Tongue (tissue), 2 donors: ENCODE data around the gene UBL3. TPM values are rescaled to one million over a fixed set of nuclear protein-coding genes. Genes with fewer than 3 reads are reported as not detected.
A peak's percentile ranks its signal among the peaks of the same experiment; 100 is the strongest.

ENCODE experiments used
- DNase-seq: peaks from one replicate; pipeline ENCODE4 v3.0.0-alpha.2; 2015
- total RNA-seq: library from RNA; depleted of rRNA; stranded (reverse); fragments of >200 nt; gene quantifications from one replicate; pipeline ENCODE4 v1.2.3, GENCODE V29; 2014

The UBL3 gene
- total RNA-seq, 1 donor from 2014 or later = 48.7 TPM

DNA sequence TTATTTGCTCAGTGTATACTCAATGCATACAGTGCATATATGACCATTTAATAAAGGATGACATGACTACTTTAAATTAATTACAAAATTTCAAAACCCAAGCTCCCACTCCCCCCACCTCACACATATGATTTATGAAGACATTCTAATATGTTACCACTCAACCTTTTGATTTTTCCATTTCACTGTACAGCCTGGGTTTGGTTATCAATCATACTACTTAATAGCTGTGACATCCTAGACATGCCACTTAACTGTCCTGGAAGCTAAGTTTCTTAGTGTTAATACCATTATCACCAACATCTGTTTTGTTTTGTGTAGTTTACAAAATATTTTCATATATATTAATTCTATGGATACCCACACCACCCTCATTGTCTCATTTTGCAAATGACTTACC, 42.2 kb downstream of the UBL3 start:
- DNase-seq = no peak

DNA sequence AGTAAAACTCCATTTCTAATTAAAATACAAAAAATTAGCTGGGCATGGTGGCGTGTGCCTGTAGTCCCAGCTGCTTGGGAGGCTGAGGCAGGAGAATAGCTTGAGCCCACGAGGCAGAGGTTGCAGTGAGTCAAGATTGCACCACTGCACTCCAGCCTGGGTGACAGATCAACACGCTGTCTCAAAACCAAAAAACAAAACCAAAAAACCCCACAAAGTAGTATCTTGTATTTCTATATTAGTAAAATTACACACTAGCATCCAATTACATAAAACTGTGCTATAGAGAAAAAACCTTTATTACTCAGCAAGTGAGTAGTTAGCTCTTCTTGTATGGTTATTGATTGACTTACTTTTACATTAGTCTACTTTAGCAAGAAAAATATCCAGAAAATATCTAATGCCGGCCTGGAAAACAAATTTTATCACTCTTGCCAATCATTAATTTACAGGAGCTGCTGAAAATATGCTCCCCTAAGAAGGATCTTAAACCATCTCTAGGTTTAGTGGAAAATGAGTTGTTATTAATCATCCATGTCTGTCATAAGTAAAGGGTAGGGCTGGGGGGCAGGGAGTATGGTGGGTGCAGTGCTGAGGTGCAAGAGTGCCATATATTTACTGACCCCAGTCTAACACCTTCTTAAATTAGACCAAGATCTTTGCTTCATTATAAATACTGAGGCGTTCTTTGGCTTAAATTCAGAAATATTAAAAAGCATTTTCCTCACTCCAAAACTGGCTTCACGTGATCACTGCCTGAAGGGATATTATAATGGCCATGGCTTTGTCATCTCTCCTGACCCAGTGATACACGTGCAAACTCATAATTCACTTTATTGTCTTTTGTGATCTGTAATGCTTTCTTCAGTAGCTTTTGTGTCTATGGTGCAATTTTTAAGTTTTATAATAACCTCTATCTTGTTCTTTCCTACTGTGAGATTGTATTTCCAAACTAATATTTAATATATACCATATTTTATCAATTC, 44.1 kb downstream of the UBL3 start:
- no peak for DNase-seq

DNA sequence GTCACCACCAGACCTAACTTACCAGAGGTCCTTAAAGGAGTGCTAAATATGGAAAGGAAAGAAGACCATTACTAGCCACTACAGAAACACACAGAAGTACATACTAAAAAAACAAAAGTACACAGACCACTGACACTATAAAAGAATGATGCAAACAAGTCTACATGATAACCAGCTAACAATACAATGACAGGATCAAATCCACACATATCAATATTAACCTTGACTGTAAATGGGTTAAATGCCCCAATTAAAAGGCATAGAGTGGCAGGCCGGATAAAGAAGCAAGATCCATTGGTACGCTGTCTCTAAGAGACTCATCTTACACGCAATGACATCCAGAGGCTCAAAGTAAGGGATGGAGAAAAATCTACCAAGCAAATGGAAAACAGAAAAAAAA, 47.2 kb downstream of the UBL3 start:
- no peak for DNase-seq

DNA sequence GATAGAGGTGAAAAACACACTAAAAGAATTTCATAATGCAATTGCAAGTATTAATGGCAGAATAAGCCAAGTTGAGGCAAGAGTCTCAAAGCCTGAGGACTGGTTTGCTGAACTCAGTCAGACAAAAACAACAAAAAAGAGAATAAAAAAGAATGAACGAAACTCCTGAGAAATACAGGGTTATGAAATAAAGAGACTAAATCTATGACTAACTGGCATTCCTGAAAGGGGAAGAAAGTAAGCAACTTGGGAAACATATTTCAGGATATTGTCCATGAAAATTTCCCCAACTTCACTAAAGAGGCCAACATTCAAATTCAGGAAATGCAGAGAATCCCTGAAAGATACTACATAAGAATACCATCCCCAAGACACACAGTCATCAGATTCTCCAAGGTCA, 47.8 kb downstream of the UBL3 start:
- no peak for DNase-seq

DNA sequence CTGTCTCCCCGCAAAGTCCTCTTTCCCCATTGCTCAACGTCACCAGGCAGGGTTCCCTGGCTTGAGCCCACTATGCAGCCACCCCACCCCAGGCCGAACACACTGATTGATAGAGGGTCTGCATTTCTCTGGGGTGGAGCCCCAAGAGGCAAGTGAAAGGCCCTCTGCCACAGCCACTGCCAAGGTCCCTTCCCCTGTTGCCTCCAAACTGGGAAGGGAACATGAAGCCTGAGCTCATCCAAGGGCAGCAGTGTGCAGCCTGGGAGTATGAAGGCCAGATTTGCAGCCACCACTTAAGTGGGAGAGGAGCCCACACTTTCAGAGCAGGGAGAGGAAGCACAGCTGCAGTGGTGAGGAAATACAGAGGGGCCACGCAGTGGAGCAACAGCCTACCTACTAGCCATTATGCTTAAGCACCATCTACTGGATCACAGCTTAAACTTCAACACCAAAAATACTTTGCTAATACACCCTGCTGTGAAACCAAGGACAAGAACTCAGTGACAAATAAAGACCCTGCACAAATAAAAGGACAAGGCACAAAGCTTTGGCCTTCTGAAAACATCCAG, 48.6 kb downstream of the UBL3 start:
- no peak for DNase-seq

DNA sequence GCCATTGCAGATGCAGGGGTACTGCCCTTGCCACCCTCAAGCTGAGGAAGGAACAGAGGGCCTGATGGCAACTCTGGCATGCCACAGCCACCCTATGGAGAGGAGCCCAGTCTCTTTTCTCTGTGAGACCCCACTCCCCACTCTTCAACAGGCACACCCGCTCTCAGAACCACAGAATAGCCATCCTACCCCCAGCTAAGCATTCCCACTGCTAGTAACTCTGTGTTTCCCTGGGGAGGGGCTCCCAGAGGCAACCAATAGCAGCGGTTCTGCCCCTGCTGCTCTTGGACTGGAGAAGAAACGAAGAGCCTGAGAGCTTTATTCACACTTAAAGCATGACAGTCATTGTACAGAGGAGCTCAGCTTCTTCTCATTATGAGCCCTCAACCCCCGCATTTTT, 49.3 kb downstream of the UBL3 start:
- no peak for DNase-seq

DNA sequence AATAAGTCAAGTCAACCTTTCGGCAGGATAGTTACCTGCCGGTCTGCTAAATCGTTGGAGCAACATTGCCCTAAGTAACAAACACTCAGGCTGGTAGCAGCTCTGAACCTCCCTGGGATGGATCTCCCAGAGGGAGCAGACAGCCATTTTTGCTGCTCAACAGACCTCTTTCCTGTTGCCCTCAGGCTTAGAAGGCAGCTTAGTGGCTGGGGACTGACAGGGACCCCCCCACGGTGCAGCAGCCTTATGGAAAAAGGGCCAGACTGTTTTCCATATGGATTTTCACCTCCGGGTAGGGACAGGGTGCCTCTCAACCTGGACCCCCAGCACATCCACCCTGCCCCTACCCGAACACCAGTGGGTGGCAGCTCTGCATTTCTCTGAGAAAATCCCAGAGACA, 49.7 kb downstream of the UBL3 start:
- no peak for DNase-seq

DNA sequence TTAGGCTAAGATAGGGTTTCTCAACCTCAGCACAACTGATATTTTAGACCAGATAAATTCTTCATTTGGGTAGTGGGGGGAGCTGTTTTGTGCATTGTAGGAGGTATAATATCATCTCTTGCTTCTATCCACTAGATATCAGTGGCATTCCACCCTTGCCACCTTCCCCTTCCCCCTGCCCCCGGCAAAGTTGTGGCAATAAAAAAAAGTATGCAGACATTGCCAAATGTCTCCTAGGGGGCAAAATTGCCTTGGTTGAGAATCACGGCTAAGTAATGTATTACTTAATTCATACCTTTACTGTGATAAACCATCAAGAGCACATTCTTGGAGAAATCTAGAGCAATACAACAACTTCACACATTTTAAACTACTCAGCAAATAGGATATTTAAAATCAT, 51.4 kb downstream of the UBL3 start:
- no peak for DNase-seq

DNA sequence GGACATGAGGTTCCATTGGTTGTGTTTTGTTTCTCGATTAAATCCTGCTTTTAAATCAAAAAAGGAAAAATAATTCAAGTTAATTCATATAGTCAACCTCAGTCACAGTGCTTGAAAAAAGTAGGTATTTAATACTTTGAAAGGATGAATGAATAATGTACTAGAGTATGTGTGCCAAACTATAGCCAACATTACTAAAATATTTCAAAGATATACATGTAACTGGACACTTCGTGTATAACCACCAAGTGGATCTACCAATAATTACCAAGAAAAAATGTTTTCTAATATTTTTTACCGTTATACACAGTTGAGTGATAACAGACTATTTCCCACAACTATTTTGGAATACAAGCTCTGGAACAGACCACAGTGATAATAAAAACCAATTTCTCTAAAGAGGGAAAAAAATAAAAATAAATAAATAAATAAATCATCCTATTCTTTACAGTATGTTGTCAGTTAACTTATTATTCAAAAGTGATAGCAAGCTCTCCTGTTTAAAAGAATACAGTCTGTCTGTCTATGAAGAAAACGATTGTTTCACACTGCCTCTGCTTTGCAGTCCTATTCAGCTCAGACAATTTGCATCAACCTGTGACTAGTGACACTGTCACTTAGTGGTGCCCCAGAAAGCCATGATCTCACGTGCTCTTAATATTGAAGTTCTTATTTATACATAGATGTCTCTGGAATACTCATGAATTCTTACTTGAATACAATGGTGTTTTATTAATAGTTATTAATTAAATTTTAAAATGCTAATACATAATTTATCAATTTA, 58.2 kb downstream of the UBL3 start:
- DNase-seq = no peak

DNA sequence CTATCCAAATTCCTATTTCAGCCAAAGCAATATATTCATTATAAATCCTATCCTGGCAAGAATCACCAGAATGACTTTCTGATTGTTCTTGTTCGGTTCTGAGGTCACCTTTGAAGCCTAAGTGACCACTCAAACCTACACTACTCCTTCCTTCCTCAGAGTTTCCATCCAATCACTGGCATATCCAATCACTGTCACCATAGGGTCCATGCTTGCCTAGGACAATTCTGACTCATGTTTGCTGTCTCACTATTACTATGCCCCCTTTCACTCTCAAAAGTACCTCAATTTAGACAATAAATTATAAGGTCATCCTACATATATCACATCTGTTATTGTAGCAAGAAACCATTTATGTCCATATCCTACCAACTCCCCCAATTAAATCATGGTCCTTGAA, 58.9 kb downstream of the UBL3 start:
- no peak for DNase-seq

DNA sequence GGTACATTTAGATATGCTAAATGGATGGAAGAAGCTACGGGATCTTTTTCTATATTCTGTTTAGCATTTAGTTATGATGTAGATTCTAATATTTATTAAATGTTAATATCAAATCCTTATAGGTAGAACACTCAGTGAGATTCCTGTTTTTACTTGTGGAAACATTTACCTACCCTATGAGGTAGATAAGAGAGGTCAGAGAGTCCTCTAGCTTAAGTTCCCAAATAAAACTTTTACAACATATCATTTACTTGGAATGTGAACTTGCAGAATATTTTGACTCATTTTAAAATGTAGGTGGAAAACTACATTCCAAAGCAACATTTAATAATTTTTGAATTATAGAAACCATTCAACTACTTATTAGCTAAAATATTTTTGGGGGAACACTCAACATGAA, 63.7 kb downstream of the UBL3 start:
- no peak for DNase-seq

DNA sequence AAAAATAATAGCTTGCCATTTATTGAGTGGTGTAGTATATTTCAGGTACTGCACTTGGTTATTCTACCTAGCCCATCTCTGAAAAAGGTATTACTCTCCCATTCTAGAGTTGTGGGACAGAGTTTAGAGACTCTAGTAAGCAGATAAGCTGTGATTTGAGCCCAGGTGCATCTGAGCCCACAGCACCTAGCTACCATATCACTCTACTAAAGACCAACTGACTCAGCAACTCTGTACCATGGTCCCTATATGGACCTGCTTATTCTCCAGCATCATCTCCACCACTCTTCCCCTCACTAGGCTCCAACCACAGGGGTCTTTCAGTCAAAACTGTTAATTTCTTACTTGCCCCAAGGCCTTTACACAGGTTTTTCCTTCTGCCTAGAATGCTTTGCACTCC, 64.4 kb downstream of the UBL3 start:
- no peak for DNase-seq

DNA sequence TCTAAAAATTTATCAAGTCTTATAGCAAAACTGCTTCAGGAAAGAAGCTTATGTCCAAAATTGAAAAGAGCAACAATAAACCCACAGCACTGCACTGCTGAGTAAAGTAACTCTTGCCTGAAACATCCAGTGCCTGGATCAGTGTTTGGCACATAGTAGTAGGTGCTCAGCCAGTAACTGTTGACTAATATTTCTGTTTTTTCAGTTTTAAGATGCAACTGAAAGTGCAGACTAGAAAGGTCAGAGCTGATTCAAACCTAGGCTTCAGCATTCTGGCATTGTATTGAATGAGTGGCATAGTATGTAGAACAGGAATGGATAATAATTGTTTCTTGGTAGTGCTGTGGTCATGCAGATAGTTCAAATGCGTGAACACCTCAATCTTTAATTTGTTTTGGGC, 67.6 kb downstream of the UBL3 start:
- no peak for DNase-seq

DNA sequence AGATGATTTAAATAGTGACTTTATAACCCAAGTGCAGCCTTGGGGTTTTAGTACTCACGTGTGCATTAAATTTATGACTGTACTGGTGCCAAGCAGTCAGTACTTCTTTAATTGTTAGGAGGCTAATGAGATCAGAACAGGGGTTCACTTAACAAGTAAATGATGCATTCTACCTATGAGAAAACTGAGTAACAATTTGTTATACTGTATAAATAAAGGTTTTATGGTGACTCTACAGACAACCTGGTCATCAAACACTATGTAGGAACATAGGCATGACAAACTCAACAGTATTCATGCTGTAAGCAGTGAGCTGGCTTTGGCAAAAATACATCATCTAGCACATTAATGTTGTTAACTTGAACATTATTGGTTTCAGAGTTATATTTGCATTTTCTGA, 75.6 kb downstream of the UBL3 start:
- no peak for DNase-seq

DNA sequence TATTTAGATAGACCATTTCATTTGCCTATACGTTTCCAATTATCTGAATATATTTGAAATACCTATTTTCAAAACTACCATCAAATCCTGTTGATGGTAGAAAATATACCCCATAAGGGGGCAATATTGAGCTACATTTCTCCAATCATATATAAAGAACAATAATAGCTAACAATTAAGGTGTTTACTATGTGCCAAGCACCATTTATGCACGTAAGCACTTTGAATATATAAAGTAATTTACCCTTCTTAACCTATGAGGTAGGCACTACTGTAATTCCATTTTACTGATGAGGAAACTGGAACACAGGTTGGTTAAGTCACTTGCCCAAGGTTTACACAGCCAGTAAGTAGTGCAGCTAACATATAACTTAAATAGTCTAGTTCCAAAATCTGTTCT, 79.2 kb downstream of the UBL3 start:
- peak; percentile 18 for DNase-seq

DNA sequence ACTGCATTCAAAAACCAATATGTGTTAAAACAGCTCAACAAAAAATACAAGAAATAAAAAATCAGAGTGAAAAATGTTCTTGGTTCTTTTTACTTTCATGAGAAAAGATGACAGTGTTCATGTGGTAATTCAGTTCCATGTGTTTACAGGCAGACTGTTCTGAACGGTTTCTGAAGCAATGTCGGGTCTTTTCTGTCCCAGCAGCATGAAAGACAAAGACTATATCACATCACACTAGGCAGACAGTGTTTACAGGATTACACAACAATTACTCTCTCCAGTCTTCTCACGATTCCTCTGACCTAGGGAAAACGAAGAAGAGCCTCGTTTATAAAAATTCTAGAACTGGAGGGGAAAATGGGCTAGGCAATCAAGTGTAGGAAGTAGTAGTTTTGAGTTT, 83.4 kb downstream of the UBL3 start:
- DNase-seq = no peak

DNA sequence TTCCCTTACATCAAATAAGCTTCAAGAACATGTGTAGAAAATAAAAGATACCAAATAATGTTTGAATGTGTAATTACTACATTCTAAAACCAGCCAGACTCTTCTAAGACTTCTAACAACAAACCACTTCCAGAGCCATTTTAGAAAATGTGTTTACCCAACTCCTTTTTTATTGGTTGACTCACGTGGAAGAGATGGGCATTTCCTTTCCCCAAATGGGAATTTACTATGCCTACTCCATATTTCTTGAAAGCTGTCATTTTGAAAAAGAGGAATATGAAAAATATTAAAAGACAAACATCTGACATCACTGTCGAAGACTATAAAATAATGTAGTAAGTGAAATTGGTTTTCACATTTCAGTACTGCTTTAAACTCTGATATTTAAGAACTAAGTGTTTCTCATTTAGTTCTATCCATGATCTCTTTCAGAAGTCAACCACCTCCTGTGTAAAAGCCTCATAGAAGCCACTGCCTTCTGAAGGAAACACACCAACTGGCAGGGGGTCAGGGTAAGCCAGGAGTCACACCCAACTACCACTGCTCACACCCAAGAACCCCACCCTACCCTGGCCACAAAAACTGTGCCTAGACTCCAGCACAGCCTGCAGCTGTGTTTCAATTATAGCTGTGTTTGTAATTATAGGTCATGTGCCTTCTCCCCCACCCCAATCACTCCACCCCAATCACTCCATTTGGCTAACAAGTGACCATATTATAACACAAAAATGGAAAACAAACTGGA, 86.8 kb downstream of the UBL3 start:
- no peak for DNase-seq

DNA sequence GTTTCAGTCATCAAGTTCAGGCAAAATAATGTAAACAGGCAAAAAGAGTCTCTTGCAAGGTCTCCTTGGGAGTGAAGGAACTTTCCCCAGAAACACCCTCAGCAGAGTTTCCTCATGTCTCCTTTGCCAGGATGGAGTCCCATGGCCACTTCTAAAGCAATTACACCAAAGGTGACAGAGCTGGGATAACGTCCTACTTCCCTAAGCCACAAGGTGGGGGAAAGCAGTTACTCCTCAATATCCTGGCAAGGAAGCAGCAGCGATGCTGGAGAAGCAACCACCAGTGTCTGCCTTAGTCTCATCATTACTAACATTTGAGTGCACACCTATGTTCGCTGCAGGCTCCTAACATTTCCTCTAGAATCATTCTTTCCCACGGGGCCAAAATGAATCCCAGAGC, 88.6 kb downstream of the UBL3 start:
- no peak for DNase-seq

DNA sequence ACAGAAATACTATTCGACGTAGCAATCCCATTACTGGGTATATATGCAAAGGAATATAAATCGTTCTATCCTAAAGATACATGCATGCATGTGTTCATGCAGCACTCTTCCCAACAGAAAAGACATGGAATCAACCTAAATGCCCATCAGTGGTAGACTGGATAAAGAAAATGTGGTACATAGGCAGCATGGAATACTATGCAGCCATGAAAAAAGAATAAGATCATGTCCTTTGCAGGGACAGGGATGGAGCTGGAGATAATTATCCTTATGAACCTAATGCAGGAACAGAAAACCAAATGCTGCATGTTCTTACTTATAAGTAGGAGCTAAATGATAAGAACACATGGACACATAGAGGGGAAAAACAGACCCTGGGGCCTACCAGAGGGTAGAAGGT, 89.3 kb downstream of the UBL3 start:
- DNase-seq = no peak

DNA sequence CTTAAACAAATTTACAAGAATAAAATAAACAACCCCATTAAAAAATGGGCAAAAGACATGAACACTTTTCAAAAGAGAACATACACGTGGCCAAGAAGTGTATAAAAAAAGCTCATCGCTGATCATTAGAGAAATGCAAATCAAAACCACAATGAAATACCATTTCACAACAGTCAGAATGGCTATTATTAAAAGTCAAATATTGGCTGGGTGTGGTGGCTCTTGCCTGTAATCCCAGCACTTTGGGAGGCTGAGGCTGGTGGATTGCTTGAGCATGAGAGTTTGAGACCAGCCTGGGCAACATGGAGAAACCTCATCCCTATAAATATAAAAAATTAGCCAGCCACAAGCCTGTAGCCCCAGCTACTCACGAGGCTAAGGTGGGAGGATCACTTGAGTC, 89.9 kb downstream of the UBL3 start:
- no peak for DNase-seq

DNA sequence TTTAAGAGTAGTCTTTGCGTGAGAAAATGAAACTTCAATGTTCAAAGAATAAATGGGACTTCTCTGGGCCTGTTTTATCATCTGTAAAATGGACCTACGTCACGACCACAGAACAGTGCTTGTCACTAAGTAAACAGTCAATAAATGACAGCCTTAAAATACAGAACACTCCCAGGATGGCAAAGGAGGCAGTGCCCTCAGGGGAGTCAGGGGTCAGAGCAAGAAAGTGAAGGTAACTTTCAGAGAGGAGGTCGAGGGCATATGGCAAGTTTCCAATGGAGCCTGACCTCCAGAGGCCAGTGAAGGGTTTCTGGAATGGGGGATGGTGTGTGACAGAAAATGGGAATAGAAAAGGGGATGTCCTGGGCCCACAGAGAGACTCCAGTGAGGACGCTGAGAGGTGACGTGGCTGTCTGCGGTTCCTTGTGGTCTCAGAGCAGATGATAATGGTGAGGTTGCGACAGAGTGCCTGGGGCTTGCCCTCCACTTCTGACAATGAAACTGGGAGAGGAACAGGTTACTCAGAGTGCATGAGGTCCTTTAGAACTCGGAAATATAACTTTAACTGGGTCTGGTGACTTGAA, 91.8 kb downstream of the UBL3 start:
- no peak for DNase-seq

DNA sequence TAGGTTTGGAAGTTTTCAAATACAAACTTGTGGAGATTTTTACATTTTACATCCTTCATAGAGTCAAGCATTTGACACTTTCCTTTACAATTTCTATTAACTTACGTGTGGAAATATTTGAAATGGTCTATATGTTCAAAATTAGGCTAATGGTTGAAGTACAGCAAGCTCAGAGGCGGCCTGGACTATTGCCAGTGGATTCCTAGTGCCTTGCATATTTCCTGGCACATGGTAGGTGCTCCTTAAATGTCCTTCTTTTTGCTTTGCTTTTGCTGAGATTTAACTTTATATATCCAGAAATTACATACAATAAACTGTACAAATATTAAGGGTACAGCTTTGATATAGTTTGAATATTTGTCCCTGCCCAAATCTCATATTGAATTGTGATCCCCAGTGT, 93.9 kb downstream of the UBL3 start:
- peak; percentile 35 for DNase-seq
